Common myeloid progenitor, CD34-positive (primary cell): ENCODE data around the gene MCMBP.

ENCODE experiments used
- CTCF ChIA-PET: fragments of 350-600 bp; sonication (Branson Sonifier 250); formaldehyde crosslinking; loops from one replicate; lab custom pipeline; 2021; ENCODE audit warnings: antibody characterized with exemption; lab: Charles Lee
- POLR2A ChIA-PET: fragments of 350-600 bp; sonication (Branson Sonifier 250); formaldehyde crosslinking; loops from one replicate; lab custom pipeline; 2021; ENCODE audit warnings: antibody characterized with exemption; lab: Charles Lee
- DNase-seq, 3 donors: peaks; one replicate each; pipeline versions ENCODE4 v3.0.0 to v3.0.0-alpha.2; 2013
- H3K27ac ChIP-seq, 2 experiments: 1 replicate in 1 of 2; 2 replicates in 1 of 2; pipeline ENCODE4 v1.7.0; 2013; ENCODE audit warnings: inconsistent platforms in 2 of 2, low read length in 2 of 2, mild to moderate bottlenecking in 2 of 2, low read depth in 1 of 2, moderate library complexity in 1 of 2; ENCODE audit not compliant: severe bottlenecking in 2 of 2, insufficient read depth in 1 of 2, poor library complexity in 1 of 2
- H3K27me3 ChIP-seq, 5 experiments: replicated peaks in 2 of 5; 1 replicate in 3 of 5; 2 replicates in 2 of 5; pipeline versions ENCODE4 v1.6.1 to v1.7.0; 2013; ENCODE audit warnings: low read length in 4 of 5, mild to moderate bottlenecking in 2 of 5, moderate library complexity in 2 of 5, inconsistent platforms in 1 of 5; ENCODE audit not compliant: insufficient read depth in 5 of 5, control insufficient read depth in 4 of 5
- H3K36me3 ChIP-seq, 4 experiments: 1 replicate in 2 of 4; 2 replicates in 2 of 4; pipeline versions ENCODE4 v1.6.1 to v1.7.0; 2013; ENCODE audit warnings: low read length in 3 of 4, control low read depth in 1 of 4, mild to moderate bottlenecking in 1 of 4; ENCODE audit not compliant: control insufficient read depth in 4 of 4, insufficient read depth in 4 of 4
- H3K4me1 ChIP-seq, 4 experiments: 1 replicate in 3 of 4; 2 replicates in 1 of 4; pipeline versions ENCODE4 v1.6.1 to v1.7.1; 2013; ENCODE audit warnings: low read length in 3 of 4, mild to moderate bottlenecking in 3 of 4, control low read depth in 1 of 4, inconsistent platforms in 1 of 4, moderate library complexity in 1 of 4; ENCODE audit not compliant: control insufficient read depth in 4 of 4, insufficient read depth in 4 of 4; ENCODE audit errors: control extremely low read depth in 1 of 4
- H3K4me3 ChIP-seq, 7 experiments: 1 replicate in 4 of 7; 2 replicates in 3 of 7; pipeline versions ENCODE4 v1.5.1 to v1.7.0; 2013; ENCODE audit warnings: mild to moderate bottlenecking in 7 of 7, low read length in 6 of 7, moderate library complexity in 6 of 7, inconsistent platforms in 2 of 7, low read depth in 2 of 7, control low read depth in 1 of 7; ENCODE audit not compliant: insufficient read depth in 4 of 7, control insufficient read depth in 1 of 7; ENCODE audit errors: extremely low read depth in 1 of 7
- H3K9me3 ChIP-seq, 5 experiments: 1 replicate in 4 of 5; 2 replicates in 1 of 5; pipeline versions ENCODE4 v1.6.1 to v1.7.1; 2013; ENCODE audit warnings: low read length in 4 of 5, mild to moderate bottlenecking in 2 of 5, inconsistent platforms in 1 of 5, low read depth in 1 of 5, moderate library complexity in 1 of 5; ENCODE audit not compliant: control insufficient read depth in 4 of 5, insufficient read depth in 2 of 5; ENCODE audit errors: control extremely low read depth in 1 of 5
- WGBS: methylation state at CpG from one replicate; pipeline ENCODE4 v1.1.5; 2013; ENCODE audit not compliant: insufficient coverage; 5-methylcytosine and 5-hydroxymethylcytosine counted together

MCMBP gene

GRCh38 chr10:119781498-119781897 lies 91.1 kb downstream of the MCMBP start:
- no peaks in the 10 kb centered on the region for H3K36me3 ChIP-seq
- H3K9me3 ChIP-seq, result no peaks in the 10 kb centered on the region
- no peak overlapping the region for H3K27ac ChIP-seq
- WGBS, result 100% methylated on average over 1 of the region's 2 CpGs
- no peak for DNase-seq
- ChIA-PET POLR2A (no interaction called here), CTCF (interaction anchor here (0.6 to 1.8 kb wide), 3 partner anchors 11 to 194 kb away, joined by 3 to 4 read pairs (median 4); no protein-coding TSS in a partner anchor)
- H3K27me3 ChIP-seq, result no peaks in the 10 kb centered on the region
- no peak overlapping the region for H3K4me3 ChIP-seq
- peaks cover 15 to 50% (median 31%) of the 10 kb centered on the region in 4 experiments for H3K4me1 ChIP-seq

GRCh38 chr10:119780879-119781480 lies 91.7 kb downstream of the MCMBP start:
- ChIA-PET CTCF (interaction anchor here (0.6 to 1.9 kb wide), 4 partner anchors 28 to 193 kb away, joined by 3 to 4 read pairs (median 4); no protein-coding TSS in a partner anchor), POLR2A (no interaction called here)
- Histone ChIP-seq H3K27ac (no peak overlapping the region), H3K36me3 (no peaks in the 10 kb centered on the region), H3K4me3 (no peak overlapping the region), H3K4me1 (peaks cover 12 to 45% (median 27%) of the 10 kb centered on the region in 4 experiments), H3K27me3 (no peaks in the 10 kb centered on the region), H3K9me3 (no peaks in the 10 kb centered on the region)
- no peak for DNase-seq
- 100% methylated on average over 2 of the region's 5 CpGs for WGBS
